A375 (cell line): ENCODE data around the gene BMS1. TPM values are rescaled to one million over a fixed set of nuclear protein-coding genes. Genes with fewer than 3 reads are reported as not detected.

ENCODE experiments used
- small RNA-seq: library from RNA; depleted of rRNA; stranded (forward); fragments of <200 nt; gene quantifications from one replicate; pipeline ENCODE3, GENCODE V24; 2014
- total RNA-seq: library from RNA; depleted of rRNA; stranded (reverse); fragments of >200 nt; shearing (Covaris generic); gene quantifications from 2 replicates; pipeline ENCODE4 v1.2.3, GENCODE V29; 2014; rRNA removed

The BMS1 gene
- 23.2 and 29.7 TPM in 2 replicates for total RNA-seq

GRCh38 chr10:42782446-42783180 lies at the start of gene BMS1:
BMS1 (plus strand) TSS chr10:42782795; CDS start chr10:42784395, 1,600 bp downstream.

Small RNA genes within 50 kb of the gene (small RNA-seq; reads per million reads assigned to genes)
- gene RNU6-885P, result not detected

Other genes with a start within 250 kb of the BMS1 start
- 7.5 and 8.2 TPM in 2 replicates for gene ZNF33B, start 144.2 kb upstream of the BMS1 start, total RNA-seq